Measurements from ENCODE around the gene CHAT.

The CHAT gene

DNA sequence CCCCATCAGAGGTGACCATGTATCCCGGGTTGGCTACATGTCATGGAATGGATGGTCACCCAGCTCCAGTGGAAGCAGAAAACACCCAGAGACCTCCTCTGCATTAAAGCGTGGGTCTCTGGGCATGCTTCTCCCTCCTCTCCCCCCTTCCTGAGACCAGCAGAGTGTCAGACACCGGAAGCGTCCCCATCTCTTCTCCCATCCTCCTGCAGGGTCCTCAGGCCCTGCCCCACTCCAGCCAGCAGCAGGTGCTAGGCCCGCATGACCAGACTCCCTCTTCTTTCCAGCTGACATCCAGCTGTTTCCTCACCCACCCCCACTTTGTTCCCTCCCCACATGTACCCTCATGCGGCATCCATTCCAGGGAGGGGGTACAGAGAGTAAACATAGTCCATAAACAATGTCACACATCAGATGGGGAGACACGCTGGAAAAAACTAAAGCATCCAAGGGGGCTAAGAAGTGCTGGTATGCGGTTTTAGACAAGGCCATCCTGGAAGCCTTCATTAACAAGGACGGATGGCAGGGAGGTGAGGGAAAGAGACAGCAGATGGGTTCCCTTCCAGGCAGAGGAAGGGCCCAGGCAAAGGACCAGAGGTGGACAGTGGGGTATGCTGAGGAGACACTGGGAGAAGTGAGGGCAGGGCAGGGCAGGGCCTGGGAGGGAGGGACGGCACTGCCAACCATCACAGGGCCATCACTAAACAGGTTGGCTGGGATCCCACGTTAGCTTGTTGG lies 16.2 kb upstream of the CHAT start:
- no peak for DNase-seq

DNA sequence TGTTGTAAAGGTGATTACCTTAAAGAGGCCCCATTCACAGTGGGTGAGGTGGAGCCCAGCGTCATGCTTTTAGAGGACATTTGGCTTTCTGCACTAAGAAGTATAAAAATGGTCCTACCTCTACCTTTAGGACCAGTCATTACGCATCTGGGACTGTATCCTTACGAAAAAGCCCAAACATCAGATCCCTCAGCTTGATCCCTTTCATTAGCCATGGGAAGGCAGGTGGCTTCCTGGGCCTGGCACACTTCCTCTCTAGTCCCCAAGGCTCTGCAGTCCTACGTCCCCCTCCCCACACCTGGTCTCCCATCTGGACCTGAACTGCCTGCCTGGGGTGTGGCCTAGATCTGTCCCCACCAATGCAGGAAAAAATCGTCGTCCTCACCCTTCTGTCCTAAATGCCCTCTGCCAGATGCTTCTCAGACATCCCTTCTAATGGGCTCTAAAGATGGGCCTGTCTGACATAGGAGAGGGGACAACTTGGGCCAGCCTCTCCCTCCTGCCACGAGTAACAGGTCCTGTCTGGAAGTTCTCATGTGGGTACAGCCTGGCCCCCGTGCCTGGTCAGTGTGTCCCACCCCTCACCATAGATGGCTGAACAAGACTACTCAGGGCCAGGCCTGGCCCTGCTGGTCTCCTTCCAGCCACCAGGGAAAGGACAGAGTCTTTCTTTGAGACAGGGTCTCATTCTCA lies 15.5 kb upstream of the CHAT start:
- DNase-seq = no peak

DNA sequence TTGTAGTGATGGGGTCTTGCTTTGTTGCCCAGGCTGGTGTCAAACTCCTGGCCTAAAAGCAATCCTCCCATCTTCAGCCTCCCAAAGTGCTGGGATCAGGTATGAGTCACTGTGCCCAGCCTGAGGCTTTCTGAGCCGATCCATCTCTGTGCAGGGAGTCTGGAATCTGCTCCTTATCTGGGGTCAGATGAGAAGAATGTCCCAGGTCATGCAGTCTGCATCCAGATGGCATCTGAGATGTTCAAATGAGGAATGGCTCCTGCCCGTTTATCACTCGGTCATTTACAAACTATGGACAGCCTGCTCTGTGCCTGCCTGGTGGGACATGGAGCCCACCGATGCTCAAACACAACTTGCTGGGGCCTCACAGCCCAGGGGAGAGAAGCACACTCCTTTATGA lies 14.9 kb upstream of the CHAT start:
- DNase-seq = no peak

DNA sequence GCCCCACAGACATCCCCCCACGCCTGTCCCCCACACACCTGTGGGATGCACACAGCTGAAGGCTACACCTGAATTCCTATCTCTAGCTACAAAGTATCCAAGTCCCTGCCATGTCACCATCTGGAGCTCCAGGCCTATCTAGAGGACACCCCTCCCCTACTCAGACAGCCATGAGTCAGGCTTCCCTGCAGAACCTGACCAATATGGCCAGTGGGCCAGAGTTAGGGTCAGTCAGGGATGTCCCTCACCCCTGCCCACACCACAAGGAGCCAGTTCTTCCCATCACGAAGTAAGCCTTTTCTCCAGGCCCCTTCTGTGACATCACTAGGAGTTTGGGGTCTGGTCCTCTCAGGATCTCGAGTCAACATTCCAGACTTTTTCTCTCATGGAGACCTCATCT lies 14.3 kb upstream of the CHAT start:
- DNase-seq = no peak

DNA sequence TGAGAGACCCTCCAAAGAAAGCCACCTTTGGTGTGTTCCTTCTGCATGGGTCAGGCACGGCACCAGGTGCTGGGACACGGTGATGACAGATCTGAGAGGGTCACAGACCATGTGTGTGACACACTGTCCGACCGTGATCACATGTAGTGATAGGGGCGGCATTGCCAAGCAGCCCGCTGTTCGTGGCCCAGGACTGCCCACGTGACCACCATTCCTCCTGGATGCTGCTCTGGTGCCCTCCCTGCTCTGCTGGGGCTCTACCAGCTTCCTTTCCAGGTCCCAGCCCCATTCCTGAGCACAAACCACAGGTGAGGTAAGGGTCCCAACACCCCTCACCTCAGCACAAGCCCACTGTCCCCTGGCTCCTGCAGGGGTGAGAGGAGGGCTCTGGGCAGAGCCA lies 13.8 kb upstream of the CHAT start:
- no peak for DNase-seq

DNA sequence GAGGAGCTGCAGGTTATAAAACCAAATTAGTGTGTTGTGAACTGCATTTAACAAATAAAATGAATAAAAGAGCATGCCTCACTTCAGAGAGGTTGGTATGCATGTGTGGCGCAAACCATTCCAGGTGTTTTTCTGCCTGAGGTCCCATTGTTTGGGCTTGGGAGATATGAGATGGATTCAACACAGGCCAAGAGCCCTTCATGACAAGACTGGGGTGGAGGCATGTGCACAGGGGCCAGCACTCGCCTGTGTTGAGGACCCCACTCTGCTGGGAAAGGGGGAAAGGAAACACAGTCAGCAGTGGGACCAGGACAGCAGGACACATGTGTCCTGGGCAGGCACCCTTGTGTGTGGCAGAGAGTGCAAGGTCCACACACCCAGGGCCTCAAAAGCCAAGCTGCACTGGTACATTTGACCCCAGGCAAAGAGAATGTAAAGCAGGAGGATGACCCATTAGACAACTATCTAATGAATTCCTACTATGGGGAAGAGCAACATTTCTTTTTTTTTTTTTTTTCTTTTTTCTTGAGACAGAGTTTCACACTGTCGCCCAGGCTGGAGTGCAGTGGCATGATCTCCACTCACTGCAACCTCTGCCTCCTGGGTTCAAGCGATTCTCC lies 12.9 kb upstream of the CHAT start:
- DNase-seq = no peak

DNA sequence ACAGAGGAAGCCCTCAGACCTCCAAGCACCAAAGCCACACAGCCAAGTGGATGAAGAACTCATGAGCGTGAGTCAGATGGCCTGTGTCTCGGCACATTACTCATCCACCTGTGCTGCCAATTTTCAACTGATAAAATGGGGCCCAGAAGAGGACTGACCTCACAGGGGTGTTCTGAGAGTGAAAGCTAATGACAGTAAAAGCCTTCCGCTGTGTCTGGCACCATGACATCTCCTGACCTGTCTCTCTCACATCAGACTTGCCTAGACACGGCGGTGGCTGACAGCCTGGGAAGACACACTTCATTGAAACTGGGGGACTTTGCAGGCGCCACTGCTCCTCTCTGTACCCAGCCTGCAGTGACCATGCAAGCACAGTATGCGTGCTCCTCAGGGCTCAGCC lies 12.0 kb upstream of the CHAT start:
- DNase-seq = no peak

DNA sequence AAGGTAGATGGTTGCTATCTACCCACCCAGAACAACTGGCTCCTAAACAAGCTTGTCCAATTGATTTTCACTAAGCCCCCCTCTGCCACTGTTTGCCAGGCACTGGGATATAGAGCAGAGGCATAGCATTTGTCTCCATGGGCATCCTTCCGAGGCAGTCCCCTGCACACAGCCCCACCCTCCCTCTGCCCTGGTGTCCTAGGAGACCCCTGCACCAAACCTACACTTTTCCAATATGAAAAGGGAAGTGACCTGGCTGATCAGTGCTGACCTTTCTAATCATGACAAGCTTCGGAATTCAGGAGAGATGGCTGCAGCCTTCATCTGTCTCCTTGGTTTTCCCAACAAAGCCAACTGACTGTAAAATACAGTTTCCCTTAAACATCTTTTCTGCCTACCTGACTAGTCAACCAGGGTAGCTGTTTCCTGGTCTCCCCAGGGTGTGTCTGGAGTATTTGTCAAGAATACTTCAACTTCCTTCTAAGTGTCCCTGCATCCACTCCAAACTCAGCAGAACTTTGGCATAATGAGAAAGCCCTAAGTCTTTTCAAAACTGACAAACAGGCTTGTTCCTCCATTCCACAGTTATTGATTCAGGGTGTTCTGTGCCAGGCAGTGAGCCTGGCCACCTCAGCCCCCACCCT lies 11.3 kb upstream of the CHAT start:
- DNase-seq = no peak

DNA sequence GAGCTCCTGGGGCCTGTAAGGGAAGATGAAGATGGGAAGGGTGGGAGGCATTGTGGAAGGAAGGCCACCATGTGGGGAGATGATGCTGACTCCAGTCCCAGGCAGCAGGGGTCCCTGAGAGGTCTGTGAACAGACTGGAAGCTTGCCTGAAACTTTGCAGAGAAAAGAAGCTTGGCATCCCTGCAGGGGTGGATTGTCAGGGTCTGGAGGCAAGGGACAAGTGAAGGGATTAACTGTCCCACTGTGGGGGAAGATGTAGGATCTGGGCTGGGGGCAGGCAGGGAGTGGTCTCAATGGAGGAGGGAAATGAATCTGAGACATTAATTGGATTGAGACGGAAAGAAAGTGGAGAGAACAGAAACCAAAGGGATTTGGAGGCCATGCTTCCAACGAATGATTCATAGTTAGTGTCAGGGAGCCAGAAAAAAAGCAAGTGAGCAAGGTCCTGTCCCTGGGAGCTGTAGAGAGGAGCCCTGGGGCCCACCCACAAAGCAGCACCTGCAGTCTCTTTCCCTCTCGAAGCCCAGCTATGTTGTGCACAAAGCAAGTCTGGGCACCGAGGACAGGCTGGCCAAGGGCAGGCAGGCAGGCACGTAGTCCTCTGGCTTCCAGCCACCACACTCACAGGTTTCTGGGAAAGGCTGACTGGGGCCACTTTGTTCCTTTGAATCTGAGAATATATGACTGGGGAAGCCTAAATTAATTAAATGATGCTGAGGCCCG lies 8.5 kb upstream of the CHAT start:
- no peak for DNase-seq

DNA sequence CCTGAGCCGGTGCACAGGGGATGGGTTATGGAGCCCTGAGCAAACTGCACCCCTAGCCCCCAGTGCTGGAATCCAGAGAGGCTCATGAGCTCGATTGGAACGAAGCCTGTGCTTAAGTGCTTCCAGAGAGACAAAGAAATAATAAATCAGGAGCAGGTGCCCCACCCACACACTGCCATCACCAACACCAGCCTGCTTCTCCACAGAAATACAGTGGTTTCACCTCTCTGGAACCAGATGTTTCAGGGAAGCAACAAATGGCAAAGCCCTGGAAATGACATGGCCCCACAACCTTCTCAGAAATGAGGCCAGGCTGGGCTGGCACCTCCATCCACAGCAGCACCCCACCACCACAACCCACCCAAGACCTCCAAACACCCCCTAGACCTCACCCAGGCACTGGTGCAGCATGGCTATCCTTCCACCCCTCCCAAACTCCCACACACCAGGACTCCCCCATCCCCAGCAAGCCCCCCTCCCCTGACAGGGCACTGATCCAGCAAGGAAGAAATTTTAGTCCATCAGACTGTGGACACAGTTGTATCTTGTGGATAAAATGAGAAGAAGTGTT lies 7.8 kb upstream of the CHAT start:
- no peak for DNase-seq

DNA sequence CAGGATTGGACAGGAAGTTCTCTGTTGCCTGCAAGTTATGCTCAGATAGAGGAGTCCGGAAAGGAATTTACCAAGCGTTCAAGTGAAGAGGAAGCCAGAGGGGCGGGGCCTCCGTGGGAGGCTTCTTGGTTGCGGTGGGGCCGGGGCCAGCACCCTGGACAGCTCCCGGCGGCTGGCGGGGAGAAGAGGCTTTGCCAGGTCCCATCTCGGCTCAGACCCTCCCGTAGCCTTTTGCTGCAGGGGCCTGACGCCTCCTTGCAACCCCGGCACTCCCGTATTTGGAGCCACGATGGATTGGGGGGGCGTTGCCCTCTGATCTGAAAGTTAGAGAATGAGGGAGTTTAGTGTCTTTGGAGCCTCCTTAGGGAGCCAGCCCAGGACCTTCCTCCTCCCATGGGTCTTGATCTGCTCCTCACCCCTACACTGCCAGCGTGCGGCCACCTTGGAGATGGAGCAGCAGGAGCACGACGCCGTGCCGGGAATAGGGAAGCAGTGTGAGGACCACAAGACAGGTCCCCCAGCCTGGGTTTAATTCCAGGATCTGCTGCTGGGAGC lies 6.8 kb upstream of the CHAT start:
- DNase-seq = no peak

DNA sequence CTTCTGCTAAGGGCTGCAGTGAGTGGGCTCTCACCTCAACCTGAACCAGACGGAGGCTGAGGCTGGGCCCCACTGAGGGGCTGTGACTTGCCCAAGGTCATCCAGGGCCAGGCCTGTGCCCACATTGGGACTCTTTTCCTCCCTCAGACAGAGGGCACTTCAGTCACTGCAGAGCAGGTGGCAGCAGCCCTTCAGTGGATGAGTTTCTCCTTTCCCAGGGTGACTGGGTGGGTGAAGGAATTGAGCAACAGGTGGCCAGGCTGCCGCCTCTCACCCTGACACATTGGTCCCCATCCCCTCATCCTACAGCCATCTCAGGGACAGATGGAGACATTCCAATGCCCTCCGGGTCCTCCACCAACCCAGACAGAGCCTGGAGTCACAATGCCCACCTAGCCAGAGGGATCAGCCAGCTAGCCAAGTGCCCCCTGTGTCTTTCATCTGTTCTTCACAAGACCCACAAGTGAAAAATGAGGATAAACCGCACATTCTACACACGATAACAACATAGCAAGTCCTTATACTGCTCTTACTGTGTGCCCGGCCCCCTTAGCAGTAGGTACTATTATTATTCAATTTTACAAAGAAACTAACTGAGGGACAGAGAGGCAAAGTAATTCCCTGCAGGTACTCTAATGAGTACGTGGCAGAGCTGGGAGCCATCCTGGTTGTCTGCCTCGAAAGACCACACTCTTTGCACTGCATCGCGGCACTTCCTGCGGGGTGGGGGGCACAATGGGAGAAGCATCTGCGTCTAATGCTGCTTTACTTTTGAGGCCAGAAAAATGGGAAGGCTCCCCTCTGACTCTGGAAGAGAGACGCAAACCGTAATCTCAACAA lies 5.5 kb upstream of the CHAT start:
- no peak for DNase-seq

DNA sequence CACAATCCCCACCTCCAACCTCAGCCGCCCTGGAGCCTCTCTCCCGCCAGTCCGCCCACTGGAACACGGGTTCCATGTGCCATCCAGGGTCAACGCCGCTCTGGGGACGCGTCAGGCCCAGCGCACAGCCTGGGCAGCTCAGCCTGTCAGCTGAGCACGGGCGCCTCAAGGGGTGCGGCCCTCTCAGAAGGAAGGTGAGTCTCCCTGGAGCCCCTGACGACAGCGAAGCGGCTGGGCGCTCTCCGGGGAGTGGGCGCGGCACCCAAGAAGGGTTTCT lies 4.9 kb upstream of the CHAT start:
- no peak for DNase-seq

DNA sequence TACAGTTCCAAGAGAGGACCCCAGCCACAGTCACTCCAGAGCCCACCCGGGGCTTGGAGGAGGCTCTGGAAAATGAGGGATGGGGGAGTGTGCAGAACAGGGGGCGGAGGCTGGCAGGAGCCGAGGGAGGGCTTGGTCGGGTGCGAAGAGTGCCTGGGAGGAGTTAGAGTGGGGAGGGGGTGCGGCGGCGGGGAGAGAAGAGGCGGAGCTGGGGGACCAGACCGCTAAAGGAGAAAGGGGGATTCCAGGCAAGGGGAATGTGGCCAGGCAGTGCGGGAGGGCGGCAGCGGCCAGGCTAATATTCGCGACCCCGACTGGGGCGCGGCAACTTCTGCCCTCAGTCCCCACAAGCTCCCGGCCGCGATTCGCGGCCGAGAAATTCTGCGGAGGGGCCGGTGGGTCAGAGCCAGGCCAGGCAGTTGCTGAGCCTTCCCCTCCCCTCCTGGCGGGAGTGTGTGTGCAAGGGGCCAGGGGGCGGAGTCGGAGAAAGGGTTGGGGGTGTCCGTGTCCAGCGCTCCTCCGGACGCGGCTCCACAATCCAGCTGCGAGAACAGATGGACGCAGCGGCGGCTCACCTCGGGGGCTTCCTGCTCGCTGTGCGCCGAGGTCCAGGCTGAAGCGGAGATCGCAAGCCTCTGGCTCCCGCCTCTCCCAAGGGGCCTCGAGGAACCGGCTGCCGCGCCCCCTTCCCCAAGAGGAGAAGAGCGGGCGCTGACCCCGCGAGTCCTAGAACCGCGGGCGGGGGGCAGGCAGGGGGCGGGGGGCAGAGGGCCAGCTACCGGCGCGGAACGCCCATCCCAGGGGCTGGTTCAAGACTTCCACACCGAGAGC lies 4.3 kb upstream of the CHAT start:
- no peak for DNase-seq

DNA sequence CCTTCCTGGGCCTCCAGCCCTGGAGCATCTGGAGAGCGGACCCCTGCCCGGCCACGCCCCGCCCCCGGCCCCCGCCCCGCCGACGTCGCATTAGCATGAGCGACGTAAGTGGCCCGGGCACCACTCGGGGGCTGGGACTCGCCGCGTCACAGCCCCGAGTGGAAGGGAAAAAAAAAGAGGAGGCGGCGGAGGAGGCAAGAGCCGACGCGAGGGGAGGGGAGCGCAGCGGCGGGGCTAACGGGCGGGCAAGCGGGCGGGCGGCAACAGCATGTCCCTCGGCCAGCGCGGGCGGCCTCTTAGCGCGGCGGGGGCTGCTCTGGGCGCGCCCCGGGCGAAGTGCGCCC lies 3.8 kb upstream of the CHAT start, which contains the start of gene SLC18A3:
TSS of gene SLC18A3 (plus strand) at position 197 of the 344 bp plus-strand sequence. CDS start 431 bp downstream, outside the sequence.
- no peak for DNase-seq

DNA sequence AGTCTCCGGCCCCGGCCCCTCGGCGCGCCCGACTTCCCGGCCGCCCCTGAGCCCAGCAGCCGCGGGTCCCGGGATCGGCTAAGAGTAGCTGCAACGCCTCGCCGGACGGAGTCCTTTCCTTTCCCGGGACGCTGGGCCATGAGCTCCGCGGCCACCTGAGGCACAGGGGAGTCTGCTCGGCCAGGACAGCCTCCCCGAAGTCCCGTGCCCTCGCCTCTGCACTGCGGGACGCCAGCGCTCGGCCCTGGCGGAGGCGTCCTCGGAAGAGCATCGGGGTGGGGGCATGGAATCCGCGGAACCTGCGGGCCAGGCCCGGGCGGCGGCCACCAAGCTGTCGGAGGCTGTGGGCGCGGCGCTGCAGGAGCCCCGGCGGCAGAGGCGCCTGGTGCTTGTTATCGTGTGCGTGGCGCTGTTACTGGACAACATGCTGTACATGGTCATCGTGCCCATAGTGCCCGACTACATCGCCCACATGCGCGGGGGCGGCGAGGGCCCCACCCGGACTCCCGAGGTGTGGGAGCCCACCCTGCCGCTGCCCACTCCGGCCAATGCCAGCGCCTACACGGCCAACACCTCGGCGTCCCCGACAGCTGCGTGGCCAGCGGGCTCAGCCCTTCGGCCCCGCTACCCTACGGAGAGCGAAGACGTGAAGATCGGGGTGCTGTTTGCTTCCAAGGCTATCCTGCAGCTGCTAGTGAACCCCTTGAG lies 3.2 kb upstream of the CHAT start:
- DNase-seq = no peak

DNA sequence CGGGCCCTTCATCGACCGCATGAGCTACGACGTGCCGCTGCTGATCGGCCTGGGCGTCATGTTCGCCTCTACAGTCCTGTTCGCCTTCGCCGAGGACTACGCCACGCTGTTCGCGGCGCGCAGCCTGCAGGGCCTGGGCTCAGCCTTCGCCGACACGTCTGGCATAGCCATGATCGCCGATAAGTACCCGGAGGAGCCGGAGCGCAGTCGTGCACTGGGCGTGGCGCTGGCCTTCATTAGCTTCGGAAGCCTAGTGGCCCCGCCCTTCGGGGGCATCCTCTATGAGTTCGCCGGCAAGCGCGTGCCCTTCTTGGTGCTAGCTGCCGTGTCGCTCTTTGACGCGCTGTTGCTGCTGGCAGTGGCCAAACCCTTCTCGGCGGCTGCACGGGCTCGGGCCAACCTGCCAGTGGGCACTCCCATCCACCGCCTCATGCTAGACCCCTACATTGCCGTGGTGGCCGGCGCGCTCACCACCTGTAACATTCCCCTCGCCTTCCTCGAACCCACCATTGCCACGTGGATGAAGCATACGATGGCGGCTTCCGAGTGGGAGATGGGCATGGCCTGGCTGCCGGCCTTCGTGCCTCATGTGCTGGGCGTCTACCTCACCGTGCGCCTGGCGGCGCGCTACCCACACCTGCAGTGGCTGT lies 2.5 kb upstream of the CHAT start:
- no peak for DNase-seq

DNA sequence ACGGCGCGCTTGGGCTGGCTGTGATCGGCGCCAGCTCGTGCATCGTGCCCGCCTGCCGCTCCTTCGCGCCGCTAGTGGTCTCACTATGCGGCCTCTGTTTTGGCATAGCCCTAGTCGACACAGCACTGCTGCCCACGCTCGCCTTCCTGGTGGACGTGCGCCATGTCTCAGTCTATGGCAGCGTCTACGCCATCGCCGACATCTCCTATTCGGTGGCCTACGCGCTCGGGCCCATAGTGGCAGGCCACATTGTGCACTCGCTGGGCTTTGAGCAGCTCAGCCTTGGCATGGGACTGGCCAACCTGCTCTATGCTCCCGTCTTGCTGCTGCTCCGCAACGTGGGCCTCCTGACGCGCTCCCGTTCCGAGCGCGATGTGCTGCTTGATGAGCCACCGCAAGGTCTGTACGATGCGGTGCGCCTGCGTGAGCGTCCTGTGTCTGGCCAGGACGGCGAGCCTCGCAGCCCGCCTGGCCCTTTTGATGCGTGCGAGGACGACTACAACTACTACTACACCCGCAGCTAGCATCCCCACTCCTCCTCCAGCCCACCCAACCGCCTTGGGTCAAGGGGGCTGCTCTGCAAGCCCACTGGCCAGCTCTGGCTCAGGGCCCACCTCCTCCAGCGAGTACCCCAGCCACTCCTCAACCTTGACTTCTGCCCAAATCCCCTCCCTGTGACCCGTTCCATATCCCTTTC lies 1.9 kb upstream of the CHAT start:
- DNase-seq = no peak

Data from NCI-H2107 (cell line).